OCI-M1 (cell line): ENCODE measurements around the gene GIPC1.

Experiments
- DNase-seq: peaks from one replicate; lab custom pipeline; 2025; lab: John Stamatoyannopoulos, UW

GIPC1 gene

DNA sequence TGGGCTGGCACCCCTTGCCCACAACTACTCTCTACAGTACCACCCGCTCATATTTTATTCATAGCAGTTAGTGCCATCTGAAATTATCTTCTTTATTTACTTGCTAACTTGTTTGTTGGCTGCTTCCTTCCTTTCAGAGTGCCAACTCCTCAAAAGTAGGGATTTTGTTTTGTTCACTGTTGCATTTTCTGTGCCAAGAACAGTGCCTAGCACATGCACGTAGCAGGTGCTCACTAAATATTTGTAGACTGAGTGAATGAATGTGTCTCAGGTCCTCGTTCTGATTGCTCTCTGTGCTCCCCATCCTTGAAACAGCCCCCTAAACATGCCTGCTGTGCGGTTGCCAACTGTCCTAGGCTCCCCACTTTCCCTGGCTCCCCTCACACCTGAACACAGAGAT lies 1.5 kb downstream of the GIPC1 start:
- no peak for DNase-seq

DNA sequence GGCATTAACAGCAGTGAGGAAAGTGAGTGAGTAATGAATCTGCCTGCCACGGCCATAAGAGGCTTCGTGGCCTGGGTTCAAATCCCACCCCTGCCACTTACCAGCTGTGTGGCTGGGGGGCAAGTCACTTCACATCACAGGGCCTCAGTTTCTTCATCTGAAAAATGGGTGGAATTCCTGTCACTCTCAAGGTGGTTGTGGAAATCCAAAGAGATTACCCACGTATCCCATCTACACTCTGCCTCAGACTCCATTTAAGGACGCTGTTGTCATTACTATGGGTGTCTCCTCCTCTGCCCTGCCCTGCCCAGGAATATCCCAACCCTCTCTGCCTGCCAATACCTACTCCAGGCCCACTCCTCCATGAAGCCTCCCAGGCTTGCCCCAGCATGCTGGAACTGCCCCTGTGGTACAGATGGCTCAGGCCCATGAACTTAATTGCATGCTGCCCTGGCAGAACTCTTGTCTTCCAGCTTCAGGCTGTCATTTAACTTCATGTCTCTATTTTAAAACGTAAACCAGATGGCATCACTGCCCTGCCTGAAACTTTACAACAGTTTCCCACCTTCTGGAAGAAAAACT lies 3.1 kb downstream of the GIPC1 start:
- no peak for DNase-seq

- no peak for DNase-seq
These were observed 8.4 kb downstream of the GIPC1 start for GRCh38 chr19:14487370-14488125.

DNA sequence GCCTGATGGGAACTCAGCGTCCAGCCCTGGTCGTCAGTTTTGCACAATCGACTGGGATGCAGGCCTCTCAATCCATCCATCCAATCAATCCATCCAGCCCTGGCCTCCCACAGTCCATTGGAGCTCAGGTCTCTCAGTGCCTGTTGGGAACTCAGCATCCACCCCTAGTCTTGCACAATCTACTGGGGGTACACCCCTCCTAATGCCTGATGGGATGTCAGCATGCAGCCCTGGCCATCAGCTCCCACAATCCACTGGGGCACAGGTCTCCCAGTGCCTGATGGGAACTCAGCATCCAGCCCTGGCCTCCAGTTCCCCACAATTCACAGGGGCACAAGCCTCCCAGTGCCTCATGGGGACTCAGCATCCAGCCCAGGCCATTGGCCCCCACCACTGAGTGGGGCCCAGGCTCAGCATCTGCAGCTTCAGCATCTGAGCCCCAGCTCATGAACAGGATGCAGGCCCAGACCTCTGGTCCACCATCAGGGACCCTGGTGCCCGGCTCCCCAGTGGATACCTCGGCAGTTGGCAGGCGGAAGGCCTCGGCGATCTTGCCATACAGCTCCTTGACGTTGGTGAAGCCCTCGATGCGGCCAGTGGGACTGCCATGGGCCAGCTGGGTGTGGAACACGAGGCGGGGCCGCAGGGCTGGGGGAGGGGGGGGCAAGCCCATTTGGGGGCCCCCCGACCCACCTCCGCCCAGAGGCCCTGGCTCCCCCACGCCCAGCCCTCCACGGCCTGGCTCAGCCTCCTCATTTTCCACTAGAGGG lies 13.6 kb downstream of the GIPC1 start:
- DNase-seq, result no peak

- DNase-seq, result no peak
These were observed 15.2 kb downstream of the GIPC1 start for GRCh38 chr19:14480700-14481079.

- peak; percentile 87 for DNase-seq
These were observed 15.8 kb downstream of the GIPC1 start for GRCh38 chr19:14479975-14480699.

DNA sequence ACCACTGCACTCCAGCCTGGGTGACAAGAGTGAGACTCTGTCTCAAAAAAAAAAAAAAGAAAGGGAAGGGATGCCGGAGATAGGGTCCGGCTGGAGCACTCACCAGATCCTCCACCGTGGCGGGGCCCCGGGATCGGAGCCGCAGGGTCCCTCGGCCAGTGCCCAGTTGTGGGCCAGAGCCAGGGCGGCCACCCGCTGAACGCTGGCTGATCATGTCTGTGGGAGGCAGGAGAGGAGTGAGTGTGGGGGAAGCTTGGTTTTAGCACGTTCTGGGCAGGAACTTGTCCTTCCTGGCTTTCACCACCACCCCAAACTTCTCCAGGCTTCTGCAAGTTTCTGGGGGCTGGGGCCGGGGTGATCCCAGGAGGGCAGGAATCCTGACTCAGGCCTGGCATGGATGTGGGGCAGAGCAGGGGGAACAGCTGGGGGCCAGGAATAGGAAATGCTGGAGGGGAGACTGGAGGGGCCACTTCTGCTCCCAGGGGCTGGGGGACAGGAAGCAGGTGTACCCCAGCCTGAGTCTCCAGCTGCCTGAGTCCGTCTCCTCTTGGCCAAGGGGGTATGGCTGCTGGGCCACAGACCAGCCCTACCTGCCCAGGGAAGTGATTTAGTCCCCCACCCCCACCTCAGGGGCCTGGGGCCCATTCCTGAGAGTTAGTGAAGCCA lies 16.5 kb downstream of the GIPC1 start:
- DNase-seq, result no peak

- DNase-seq, result no peak
These were observed 17.8 kb downstream of the GIPC1 start for GRCh38 chr19:14478113-14478545.

- DNase-seq, result no peak
These were observed 18.4 kb downstream of the GIPC1 start for GRCh38 chr19:14477418-14478112.

- peak; percentile 83 for DNase-seq
These were observed 19.1 kb downstream of the GIPC1 start for GRCh38 chr19:14476673-14477401.

DNA sequence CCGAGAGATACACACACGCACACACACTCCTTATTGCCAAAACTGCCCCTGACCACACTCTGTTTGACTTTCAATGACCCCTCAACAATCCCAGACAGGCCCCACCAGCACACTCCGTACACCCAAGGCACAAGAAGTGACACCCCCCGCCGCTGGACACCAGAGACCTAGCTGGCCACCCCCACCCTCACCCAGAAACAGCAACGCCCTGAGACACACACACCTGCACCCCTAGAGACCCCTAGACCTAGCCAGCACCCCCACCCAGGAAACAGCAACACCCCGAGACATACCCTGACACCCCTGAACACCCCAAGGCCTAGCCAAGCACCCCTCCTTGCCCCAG lies 19.6 kb downstream of the GIPC1 start:
- no peak for DNase-seq

DNA sequence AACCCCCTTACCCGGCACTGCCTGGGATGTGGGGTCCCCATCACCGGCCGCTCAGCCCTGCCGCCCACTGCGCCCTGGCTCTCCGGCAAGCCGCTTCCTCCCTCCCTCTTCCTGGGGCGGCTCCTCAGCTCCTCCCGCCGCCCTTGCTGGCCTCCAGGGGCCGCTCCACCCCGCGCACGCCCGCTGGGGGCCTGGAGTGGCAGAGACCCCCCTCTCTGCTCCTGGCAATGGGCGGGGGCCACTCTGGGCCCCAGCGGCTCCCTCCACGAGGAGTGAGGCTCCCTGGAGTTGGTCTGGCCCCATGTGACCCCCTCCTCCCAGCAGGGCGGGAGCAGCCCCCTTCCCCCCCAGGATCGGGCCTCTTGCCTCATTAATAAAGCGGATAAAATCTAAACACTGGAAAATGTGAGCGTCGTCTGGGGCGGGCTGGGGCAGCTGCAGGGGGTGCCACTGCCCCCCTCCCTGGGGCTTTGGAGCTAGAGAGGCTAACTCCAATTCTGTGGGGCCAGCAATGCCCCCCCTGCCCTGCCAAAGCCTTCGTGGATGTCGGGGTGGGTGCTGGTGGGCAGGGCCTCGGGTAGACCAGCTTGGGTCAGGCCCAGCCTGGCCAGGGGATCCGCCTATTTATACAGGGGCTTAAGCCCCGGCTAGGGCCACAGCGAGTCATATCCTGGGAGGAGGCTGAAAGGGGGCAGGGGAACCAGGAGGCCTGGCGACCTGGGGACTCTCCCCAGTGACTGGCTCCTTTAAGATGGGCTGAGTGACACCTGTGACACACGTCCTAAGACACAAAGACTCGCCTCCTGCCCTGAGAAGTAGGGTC lies 20.5 kb downstream of the GIPC1 start, which contains the start of gene PTGER1:
Gene PTGER1 (minus strand): TSS at position 104 of the 823 bp plus-strand sequence. CDS start 1,034 bp downstream, outside the sequence.
- peak; percentile 33 for DNase-seq

DNA sequence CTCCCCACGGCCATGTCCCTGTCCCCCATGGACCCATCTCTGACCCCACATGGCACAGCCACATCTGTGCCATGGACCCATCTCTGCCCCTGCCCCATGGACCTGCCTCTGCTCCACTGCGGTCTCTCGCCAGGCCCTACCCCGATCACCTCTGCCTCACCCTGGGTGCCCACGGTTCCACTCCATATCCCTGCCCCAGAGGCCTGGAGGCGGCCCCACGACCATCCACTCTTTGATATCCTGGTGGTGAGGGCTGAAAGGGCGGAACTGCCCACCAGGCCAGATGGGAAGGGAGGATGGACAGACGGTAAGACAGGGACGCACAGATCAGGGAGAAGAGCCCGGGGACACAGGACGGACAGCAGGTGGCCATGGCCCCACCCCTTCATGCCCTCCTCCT lies 21.1 kb downstream of the GIPC1 start:
- DNase-seq, result no peak

DNA sequence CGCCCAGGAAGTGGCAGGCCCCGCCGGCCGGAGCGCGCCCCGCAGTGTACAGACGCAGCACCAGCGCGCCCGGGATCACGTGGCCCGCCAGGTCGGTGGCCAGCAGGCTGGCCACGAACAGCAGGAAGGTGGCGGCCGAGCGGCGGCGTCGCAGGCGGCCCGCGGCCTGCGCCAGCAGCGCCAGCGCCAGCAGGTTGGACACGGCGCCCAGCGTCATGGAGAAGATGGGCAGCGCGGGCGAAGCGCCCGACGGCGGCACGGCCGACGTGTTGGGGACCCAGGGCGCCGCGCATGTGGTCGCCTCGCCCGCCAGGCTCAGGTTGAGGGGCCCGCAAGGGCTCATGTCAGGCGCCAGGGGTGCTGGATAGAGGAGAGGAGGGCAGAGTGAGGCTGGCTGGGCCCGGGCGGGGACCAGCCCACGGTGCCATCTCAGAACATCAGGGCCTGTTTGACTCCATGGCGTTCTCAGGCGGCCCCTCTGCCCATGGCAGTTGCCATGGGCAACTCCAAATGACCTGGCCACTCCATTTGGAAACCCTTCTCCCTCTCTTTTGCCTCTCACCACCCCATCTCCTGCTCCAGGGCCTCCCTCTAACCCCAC lies 21.8 kb downstream of the GIPC1 start:
- no peak for DNase-seq

DNA sequence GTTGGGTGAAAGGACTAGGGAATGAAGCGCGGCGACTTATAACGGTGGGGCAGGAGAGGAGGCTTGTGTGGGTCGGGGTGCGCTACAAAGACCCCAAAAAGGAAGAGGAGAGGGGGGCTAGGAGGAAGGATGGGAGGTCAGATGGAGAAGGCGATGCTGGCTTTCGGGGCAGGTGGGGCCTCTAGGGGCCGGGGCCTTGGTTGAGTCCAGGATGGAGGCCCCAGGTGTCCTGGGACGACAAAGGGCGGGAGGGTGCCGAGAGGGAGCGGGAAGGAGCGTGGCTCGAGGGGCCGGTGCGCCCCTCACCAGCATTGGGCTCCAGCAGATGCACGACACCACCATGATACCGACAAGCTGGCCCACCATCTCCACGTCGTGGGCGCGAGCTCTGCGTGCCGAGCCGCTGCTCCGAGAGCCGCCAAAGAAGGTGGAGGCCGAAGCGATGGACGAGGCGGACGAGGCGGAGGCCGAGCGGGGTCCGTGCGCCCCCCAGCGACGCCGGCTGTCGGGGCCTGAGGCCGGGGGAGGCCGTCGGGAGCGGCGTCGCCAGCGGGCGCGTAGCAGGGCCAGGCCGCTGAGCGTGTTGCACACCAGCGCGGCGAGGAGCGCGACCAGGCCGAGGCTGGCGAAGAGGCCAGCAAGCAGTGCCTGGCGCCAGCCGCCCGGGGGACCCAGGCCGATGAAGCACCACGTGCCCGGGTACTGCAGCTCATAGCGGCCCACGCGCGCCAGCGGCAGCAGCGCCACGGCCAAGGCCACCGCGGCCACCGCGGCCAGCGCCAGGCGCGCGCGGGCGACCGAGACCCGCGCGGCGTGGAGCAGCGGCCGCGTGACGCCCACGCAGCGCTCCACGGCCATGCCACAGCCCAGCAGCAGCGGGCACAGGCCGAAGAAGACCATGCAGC lies 22.6 kb downstream of the GIPC1 start:
- no peak for DNase-seq

DNA sequence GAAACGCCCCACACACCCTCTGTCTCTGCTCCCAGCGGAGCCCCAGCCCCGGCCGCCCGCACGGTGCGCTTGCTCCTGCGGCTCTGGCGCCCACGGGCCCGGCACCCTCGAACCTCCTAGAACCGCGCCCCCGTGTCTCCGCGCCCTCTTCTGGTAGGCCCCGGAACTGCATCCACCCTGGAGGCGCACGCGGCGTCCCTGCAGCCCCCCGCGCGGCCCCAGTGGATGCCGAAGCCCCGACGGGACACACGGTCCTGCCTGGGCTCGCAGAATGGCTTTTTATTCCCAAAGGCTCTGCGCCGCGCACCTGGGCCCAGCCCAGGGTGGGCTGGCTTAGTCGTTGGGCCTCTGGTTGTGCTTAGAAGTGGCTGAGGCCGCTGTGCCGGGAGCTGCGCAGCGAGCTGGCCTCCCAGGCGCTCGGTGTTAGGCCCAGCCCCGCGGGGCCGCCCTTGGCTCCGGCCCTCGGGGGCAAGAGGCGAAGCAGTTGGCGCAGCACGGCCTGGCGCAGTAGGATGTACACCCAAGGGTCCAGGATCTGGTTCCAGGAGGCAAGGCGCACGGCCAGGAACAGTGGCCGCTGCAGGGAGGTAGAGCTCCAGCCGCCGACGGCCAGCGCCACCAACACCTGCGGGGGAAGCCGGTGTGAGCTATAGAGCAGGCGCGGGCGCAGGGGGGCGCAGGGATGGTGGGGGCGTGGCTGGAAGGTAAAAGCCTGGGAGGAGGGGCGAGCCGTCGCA lies 23.6 kb downstream of the GIPC1 start:
- DNase-seq, result peak; percentile 64

GRCh38 chr19:14471436-14472187 lies 24.3 kb downstream of the GIPC1 start:
- DNase-seq, result no peak
